Testis (tissue), 2 donors: ENCODE measurements around the gene DCN.

ENCODE experiments used
- POLR2A ChIP-seq: fragments of 450-650 bp; IDR thresholded peaks from one replicate; pipeline ENCODE4 v1.6.1; 2017; ENCODE audit warnings: antibody characterized with exemption, mild to moderate bottlenecking, moderate library complexity
- TF ChIP-seq, protein P1 (sequence below), 3 experiments: fragments of 450-650 bp in 2 of 3; fragments of 200-600 bp in 1 of 3; sonication (generic) in 1 of 3; IDR thresholded peaks; one replicate each; pipeline ENCODE4 v1.5.1; 2016 to 2019; ENCODE audit warnings: antibody characterized with exemption in 3 of 3, mild to moderate bottlenecking in 2 of 3, moderate library complexity in 1 of 3

DNA sequence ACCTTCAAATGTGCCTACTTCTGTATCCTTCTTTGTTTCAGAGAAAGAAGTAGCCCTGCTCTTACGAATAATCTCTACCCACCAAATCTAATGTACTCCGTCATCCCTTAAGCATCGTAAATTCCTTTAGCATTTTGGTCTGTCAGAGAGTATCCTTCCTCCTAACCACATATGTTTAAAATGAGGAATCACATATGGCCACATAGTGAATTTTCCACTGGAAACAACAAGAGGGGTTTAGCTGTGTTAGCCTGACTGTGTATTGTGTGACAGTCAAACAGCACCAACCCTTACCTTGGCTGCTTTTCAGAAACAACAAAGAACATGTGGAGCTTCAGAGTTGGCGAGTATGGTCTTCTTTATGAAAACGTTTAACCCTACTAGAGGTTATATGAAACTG is 76.8 kb downstream of the DCN start:
- TF ChIP-seq, protein P1, sequence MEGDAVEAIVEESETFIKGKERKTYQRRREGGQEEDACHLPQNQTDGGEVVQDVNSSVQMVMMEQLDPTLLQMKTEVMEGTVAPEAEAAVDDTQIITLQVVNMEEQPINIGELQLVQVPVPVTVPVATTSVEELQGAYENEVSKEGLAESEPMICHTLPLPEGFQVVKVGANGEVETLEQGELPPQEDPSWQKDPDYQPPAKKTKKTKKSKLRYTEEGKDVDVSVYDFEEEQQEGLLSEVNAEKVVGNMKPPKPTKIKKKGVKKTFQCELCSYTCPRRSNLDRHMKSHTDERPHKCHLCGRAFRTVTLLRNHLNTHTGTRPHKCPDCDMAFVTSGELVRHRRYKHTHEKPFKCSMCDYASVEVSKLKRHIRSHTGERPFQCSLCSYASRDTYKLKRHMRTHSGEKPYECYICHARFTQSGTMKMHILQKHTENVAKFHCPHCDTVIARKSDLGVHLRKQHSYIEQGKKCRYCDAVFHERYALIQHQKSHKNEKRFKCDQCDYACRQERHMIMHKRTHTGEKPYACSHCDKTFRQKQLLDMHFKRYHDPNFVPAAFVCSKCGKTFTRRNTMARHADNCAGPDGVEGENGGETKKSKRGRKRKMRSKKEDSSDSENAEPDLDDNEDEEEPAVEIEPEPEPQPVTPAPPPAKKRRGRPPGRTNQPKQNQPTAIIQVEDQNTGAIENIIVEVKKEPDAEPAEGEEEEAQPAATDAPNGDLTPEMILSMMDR (IDR thresholded peaks at IDR 0.05) = no peak
- TF ChIP-seq POLR2A = no peak
